Endothelial cell of umbilical vein (primary cell): ENCODE data around the gene SPINK1. TPM values are rescaled to one million over a fixed set of nuclear protein-coding genes. Genes with fewer than 3 reads are reported as not detected.

ENCODE experiments used
- BruUV-seq: library from RNA; stranded (reverse); fragments of 400-500 nt; replicated peaks from 2 replicates; lab custom pipeline; 2021; lab: Mats Ljungman, UMichigan
- CTCF ChIA-PET: fragments of 300-600, 350-600 bp; sonication (Branson Sonifier 250); formaldehyde crosslinking; loops from one replicate; lab custom pipeline; 2021; ENCODE audit warnings: antibody characterized with exemption, inconsistent platforms; lab: Charles Lee
- POLR2A ChIA-PET: fragments of 300-600, 350-600 bp; sonication (Branson Sonifier 250); formaldehyde crosslinking; loops from one replicate; lab custom pipeline; 2021; ENCODE audit warnings: antibody characterized with exemption, inconsistent platforms; lab: Charles Lee
- DNase-seq: peaks from one replicate; pipeline ENCODE4 v3.0.0-alpha.2; 2011; ENCODE audit warnings: low read depth, low spot score
- FAIRE-seq: peaks from 2 replicates; lab custom pipeline; 2011; peaks lifted over from hg19 to GRCh38; lab: Jason Lieb, UNC
- H2AFZ ChIP-seq: 2 replicates; pipeline ENCODE4 v1.6.0; 2012; ENCODE audit warnings: low read depth, low read length, control low read depth, inconsistent platforms
- H3K27ac ChIP-seq: 2 replicates; pipeline ENCODE4 v1.5.1; 2011; ENCODE audit warnings: low read depth, mild to moderate bottlenecking, control low read depth, low read length, moderate library complexity; ENCODE audit not compliant: insufficient read depth
- H3K27me3 ChIP-seq, 2 experiments: 2 replicates each; pipeline versions ENCODE4 v1.6.0 to v1.6.1; 2011; ENCODE audit warnings: low read length in 2 of 2, mixed read lengths in 1 of 2; ENCODE audit not compliant: control insufficient read depth in 2 of 2, insufficient read depth in 2 of 2
- H3K36me3 ChIP-seq, 2 experiments: 2 replicates in 1 of 2; 3 replicates in 1 of 2; pipeline ENCODE4 v1.5.1; 2011; ENCODE audit warnings: low read length in 2 of 2, mild to moderate bottlenecking in 1 of 2, moderate library complexity in 1 of 2; ENCODE audit not compliant: control insufficient read depth in 2 of 2, insufficient read depth in 2 of 2; ENCODE audit errors: extremely low read depth in 1 of 2
- H3K4me1 ChIP-seq: 3 replicates; pipeline ENCODE4 v1.5.1; 2011; ENCODE audit warnings: mild to moderate bottlenecking, low read length; ENCODE audit not compliant: control insufficient read depth, insufficient read depth; ENCODE audit errors: extremely low read depth
- H3K4me2 ChIP-seq: 2 replicates; pipeline ENCODE4 v1.6.1; 2011; ENCODE audit warnings: low read length, control low read depth, mixed read lengths; ENCODE audit not compliant: insufficient read depth
- H3K4me3 ChIP-seq, 3 experiments: fragments of 200-600 bp in 1 of 3; sonication (generic), shearing (Covaris generic) in 1 of 3; replicated peaks in 1 of 3; 2 replicates each; pipeline ENCODE4 v1.5.1; 2011 to 2016; ENCODE audit warnings: control low read depth in 3 of 3, low read length in 3 of 3, mild to moderate bottlenecking in 2 of 3, inconsistent platforms in 1 of 3, low read depth in 1 of 3, moderate library complexity in 1 of 3; ENCODE audit not compliant: insufficient read depth in 1 of 3
- H3K79me2 ChIP-seq: 2 replicates; pipeline ENCODE4 v1.6.0; 2012; ENCODE audit warnings: low read length, inconsistent platforms; ENCODE audit not compliant: control insufficient read depth, insufficient read depth
- H3K9ac ChIP-seq: replicated peaks from 2 replicates; pipeline ENCODE3; 2011; ENCODE audit warnings: low read length, control low read depth; ENCODE audit not compliant: insufficient read depth; ENCODE audit errors: extremely low read depth
- H3K9me1 ChIP-seq: replicated peaks from 3 replicates; pipeline ENCODE4 v1.6.0; 2011; ENCODE audit warnings: mild to moderate bottlenecking, low read length; ENCODE audit not compliant: control insufficient read depth, insufficient read depth; ENCODE audit errors: extremely low read depth
- H3K9me3 ChIP-seq: replicated peaks from 2 replicates; pipeline ENCODE4 v1.5.1; 2012; ENCODE audit warnings: low read length, inconsistent platforms; ENCODE audit not compliant: control insufficient read depth, insufficient read depth
- H4K20me1 ChIP-seq: replicated peaks from 2 replicates; pipeline ENCODE3; 2011; ENCODE audit warnings: mild to moderate bottlenecking, low read length; ENCODE audit not compliant: control insufficient read depth, insufficient read depth; ENCODE audit errors: extremely low read depth
- EZH2 ChIP-seq: IDR thresholded peaks from 2 replicates; pipeline ENCODE4 v1.6.1; 2012; ENCODE audit warnings: borderline replicate concordance, low read depth, mild to moderate bottlenecking, moderate library complexity, low read length, inconsistent platforms; ENCODE audit not compliant: severe bottlenecking
- FOS ChIP-seq: IDR thresholded peaks from 2 replicates; pipeline ENCODE4 v1.6.1; 2011; ENCODE audit warnings: mild to moderate bottlenecking, low read length, moderate library complexity, borderline replicate concordance; ENCODE audit not compliant: insufficient read depth
- GATA2 ChIP-seq: IDR thresholded peaks from 2 replicates; pipeline ENCODE4 v1.7.0; 2011; ENCODE audit warnings: low read depth, mild to moderate bottlenecking, moderate library complexity, mixed read lengths, low read length; ENCODE audit not compliant: insufficient read length, insufficient read depth
- JUN ChIP-seq: IDR thresholded peaks from 2 replicates; pipeline ENCODE4 v1.6.1; 2011; ENCODE audit warnings: borderline replicate concordance, low read depth; ENCODE audit not compliant: insufficient read length, insufficient read depth
- MYC ChIP-seq: IDR thresholded peaks from one replicate; pipeline ENCODE4 v1.6.1; 2011; ENCODE audit warnings: mild to moderate bottlenecking, low read depth, low read length
- POLR2A ChIP-seq: IDR thresholded peaks from 2 replicates; pipeline ENCODE4 v1.6.1; 2012; ENCODE audit warnings: low read depth, mild to moderate bottlenecking, control low read depth, low read length
- POLR2AphosphoS5 ChIP-seq: IDR thresholded peaks from 2 replicates; pipeline ENCODE4 v1.6.1; 2012; ENCODE audit warnings: low read depth, mild to moderate bottlenecking, control low read depth, low read length, moderate library complexity; ENCODE audit not compliant: insufficient read depth
- dilution Hi-C: fragments of 300-500 bp; cut with MboI; formaldehyde crosslinking; loops from one replicate; pipeline ENCODE4 v1.15.0; 2019; ENCODE audit warnings: low sequenced_read_pairs; ENCODE audit not compliant: extremely low pct_ligation_motif_present
- intact Hi-C: fragments of 100-400 bp; cut with micrococcal nuclease; formaldehyde crosslinking; loops from one replicate; pipeline ENCODE4 v1.10.0; 2022
- polyA plus RNA-seq, 4 experiments: library from polyadenylated mRNA; depleted of rRNA in 3 of 4; stranded (reverse) in 3 of 4; unstranded in 1 of 4; fragments of >200 nt; gene quantifications; 2 replicates each; pipeline versions ENCODE4 v1.2.1 to v1.2.3, GENCODE V29; 2011 to 2012; ENCODE audit warnings: missing spikeins in 1 of 4
- total RNA-seq: library from RNA; stranded (reverse); gene quantifications from 2 replicates; pipeline ENCODE4 v1.2.3, GENCODE V29; 2021
- TF ChIP-seq, protein P1 (sequence below): IDR thresholded peaks from 2 replicates; pipeline ENCODE4 v1.6.1; 2011; ENCODE audit not compliant: insufficient read depth, insufficient read length
- TF ChIP-seq, protein P2 (sequence below), 2 donors: IDR thresholded peaks; 1 replicate in 1 of 2; 2 replicates in 1 of 2; pipeline ENCODE4 v1.5.1; 2011; ENCODE audit warnings: low read length in 2 of 2, mild to moderate bottlenecking in 2 of 2, moderate library complexity in 2 of 2, control low read depth in 1 of 2, inconsistent platforms in 1 of 2, low read depth in 1 of 2; ENCODE audit not compliant: insufficient read depth in 1 of 2; ENCODE audit errors: extremely low read depth in 1 of 2

SPINK1 gene
- total and polyA plus RNA-seq, 2 donors (not counting 3 experiments of a cell fraction or from before 2014, with no cell fraction given), result not detected

DNA sequence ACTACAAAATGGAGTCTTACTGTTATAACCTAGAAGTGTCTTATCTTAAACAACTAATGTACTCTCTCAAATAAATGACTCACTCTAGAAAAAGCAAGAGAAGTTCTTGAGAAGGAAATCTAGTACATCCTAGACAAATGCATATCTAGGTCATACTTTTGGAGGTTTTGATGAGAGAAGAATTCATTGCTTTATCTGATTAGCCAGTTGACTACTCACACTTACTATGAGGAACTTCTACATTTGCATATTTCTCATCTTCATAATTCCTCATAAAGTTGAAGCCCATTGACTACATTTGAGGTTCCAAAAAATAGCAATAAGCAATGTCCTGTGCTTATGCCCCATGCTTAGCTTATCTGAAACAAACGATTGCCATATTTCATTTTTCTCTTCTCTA lies 51.8 kb downstream of the SPINK1 start:
- no peak overlapping the region for H3K4me2 ChIP-seq
- H3K4me3 ChIP-seq, result no peak overlapping the region
- H3K9ac ChIP-seq, result no peak overlapping the region
- ChIA-PET POLR2A (no interaction called here), CTCF (interaction anchor here (1.8 kb wide), 1 partner anchor 41 kb away, joined by 3 read pairs; no protein-coding TSS in a partner anchor)
- H3K79me2 ChIP-seq, result no peaks in the 10 kb centered on the region
- dilution Hi-C loops (no loop called here), intact Hi-C loops (no loop called here)
- DNase-seq, result no peak
- no peaks in the 10 kb centered on the region for H3K9me1 ChIP-seq
- H4K20me1 ChIP-seq, result no peaks in the 10 kb centered on the region
- H3K27me3 ChIP-seq, result peaks cover 9 to 33% of the 10 kb centered on the region in 2 experiments
- TF ChIP-seq GATA2 (no peak), FOS (no peak), JUN (no peak), POLR2AphosphoS5 (no peak), POLR2A (no peak), EZH2 (no peak), MYC (no peak)
- TF ChIP-seq, protein P1, sequence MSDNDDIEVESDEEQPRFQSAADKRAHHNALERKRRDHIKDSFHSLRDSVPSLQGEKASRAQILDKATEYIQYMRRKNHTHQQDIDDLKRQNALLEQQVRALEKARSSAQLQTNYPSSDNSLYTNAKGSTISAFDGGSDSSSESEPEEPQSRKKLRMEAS, result no peak
- TF ChIP-seq, protein P2, sequence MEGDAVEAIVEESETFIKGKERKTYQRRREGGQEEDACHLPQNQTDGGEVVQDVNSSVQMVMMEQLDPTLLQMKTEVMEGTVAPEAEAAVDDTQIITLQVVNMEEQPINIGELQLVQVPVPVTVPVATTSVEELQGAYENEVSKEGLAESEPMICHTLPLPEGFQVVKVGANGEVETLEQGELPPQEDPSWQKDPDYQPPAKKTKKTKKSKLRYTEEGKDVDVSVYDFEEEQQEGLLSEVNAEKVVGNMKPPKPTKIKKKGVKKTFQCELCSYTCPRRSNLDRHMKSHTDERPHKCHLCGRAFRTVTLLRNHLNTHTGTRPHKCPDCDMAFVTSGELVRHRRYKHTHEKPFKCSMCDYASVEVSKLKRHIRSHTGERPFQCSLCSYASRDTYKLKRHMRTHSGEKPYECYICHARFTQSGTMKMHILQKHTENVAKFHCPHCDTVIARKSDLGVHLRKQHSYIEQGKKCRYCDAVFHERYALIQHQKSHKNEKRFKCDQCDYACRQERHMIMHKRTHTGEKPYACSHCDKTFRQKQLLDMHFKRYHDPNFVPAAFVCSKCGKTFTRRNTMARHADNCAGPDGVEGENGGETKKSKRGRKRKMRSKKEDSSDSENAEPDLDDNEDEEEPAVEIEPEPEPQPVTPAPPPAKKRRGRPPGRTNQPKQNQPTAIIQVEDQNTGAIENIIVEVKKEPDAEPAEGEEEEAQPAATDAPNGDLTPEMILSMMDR (IDR thresholded peaks at IDR 0.05; ENCODE audit: extremely low read depth in 1 of 2, insufficient read depth in 1 of 2, low read depth in 1 of 2, low read length in 2 of 2), result no peak
- no peak for FAIRE-seq
- no TSS peak for BruUV-seq
- peaks cover 6% of the 10 kb centered on the region for H3K4me1 ChIP-seq
- H3K27ac ChIP-seq, result no peak overlapping the region
- no peaks in the 10 kb centered on the region for H3K36me3 ChIP-seq
- no peaks in the 10 kb centered on the region for H3K9me3 ChIP-seq
- no peak overlapping the region for H2AFZ ChIP-seq
